DOHH2 (cell line): Measurements from ENCODE around the gene GKN2.

Experiments
- H3F3A ChIP-seq: fragments of 200-600 bp; sonication (generic), shearing (Covaris generic); 2 replicates; pipeline ENCODE4 v1.6.0; 2016; ENCODE audit warnings: antibody characterized with exemption, mild to moderate bottlenecking; ENCODE audit not compliant: control insufficient read depth, insufficient read depth
- H3K27ac ChIP-seq: fragments of 200-600 bp; sonication (generic); 2 replicates; pipeline ENCODE4 v1.5.1; 2014; ENCODE audit warnings: low read depth, mild to moderate bottlenecking, low read length, moderate library complexity
- H3K27me3 ChIP-seq: fragments of 200-600 bp; sonication (generic); 2 replicates; pipeline ENCODE4 v1.6.1; 2014; ENCODE audit warnings: mild to moderate bottlenecking, low read length, mixed read lengths; ENCODE audit not compliant: control insufficient read depth
- H3K36me3 ChIP-seq: fragments of 200-600 bp; sonication (generic); 2 replicates; pipeline ENCODE4 v1.6.1; 2014; ENCODE audit warnings: mild to moderate bottlenecking, low read length, moderate library complexity, mixed read lengths; ENCODE audit not compliant: control insufficient read depth
- H3K4me1 ChIP-seq: fragments of 200-600 bp; sonication (generic); 2 replicates; pipeline ENCODE4 v1.6.1; 2014; ENCODE audit warnings: mild to moderate bottlenecking, low read length, mixed read lengths; ENCODE audit not compliant: control insufficient read depth
- H3K4me2 ChIP-seq: fragments of 200-600 bp; sonication (generic); 2 replicates; pipeline ENCODE4 v1.6.0; 2014; ENCODE audit warnings: mild to moderate bottlenecking, low read length, moderate library complexity
- H3K4me3 ChIP-seq: fragments of 200-600 bp; sonication (generic); 2 replicates; pipeline ENCODE4 v1.5.1; 2014; ENCODE audit warnings: mild to moderate bottlenecking, low read length, mixed read lengths
- H3K79me2 ChIP-seq: fragments of 200-600 bp; sonication (generic); 2 replicates; pipeline ENCODE4 v1.6.1; 2014; ENCODE audit warnings: mild to moderate bottlenecking, low read length, mixed read lengths; ENCODE audit not compliant: control insufficient read depth
- H3K9me2 ChIP-seq: fragments of 200-600 bp; sonication (generic); replicated peaks from 2 replicates; pipeline ENCODE4 v1.6.1; 2014; ENCODE audit warnings: mild to moderate bottlenecking, low read length, mixed read lengths; ENCODE audit not compliant: control insufficient read depth
- H3K9me3 ChIP-seq: fragments of 200-600 bp; sonication (generic); 2 replicates; pipeline ENCODE4 v1.6.1; 2014; ENCODE audit warnings: antibody characterized with exemption, low read length, mixed read lengths; ENCODE audit not compliant: control insufficient read depth, insufficient read depth
- H4K20me1 ChIP-seq: fragments of 200-600 bp; sonication (generic); 2 replicates; pipeline ENCODE4 v1.6.0; 2014; ENCODE audit warnings: low read depth, mild to moderate bottlenecking, antibody characterized with exemption, low read length, moderate library complexity; ENCODE audit not compliant: control insufficient read depth, insufficient read depth
- CTCF ChIP-seq: fragments of 200-600 bp; sonication (generic); IDR thresholded peaks from one replicate; pipeline ENCODE4 v1.5.1; 2014; ENCODE audit warnings: antibody characterized with exemption, mild to moderate bottlenecking, low read depth, low read length; ENCODE audit not compliant: poor library complexity, severe bottlenecking
- EZH2phosphoT487 ChIP-seq: fragments of 200-600 bp; sonication (generic); IDR thresholded peaks from 2 replicates; pipeline ENCODE4 v1.6.1; 2017; ENCODE audit warnings: borderline replicate concordance, mild to moderate bottlenecking, antibody characterized with exemption, low read length, moderate library complexity, mixed read lengths

The GKN2 gene

GRCh38 chr2:68921646-68922045, 31.0 kb downstream of the GKN2 start:
- no peaks in the 10 kb centered on the region for H4K20me1 ChIP-seq
- H3K27me3 ChIP-seq: peaks cover 6% of the 10 kb centered on the region; the same call in 1 of the 2 replicates
- H3K27ac ChIP-seq: no peak overlapping the region
- no peaks in the 10 kb centered on the region for H3K9me3 ChIP-seq
- H3K36me3 ChIP-seq: no peaks in the 10 kb centered on the region
- H3F3A ChIP-seq: no peaks in the 10 kb centered on the region
- no peak overlapping the region for H3K4me2 ChIP-seq
- H3K79me2 ChIP-seq: no peaks in the 10 kb centered on the region
- no peak overlapping the region for H3K4me3 ChIP-seq
- no peak for TF ChIP-seq EZH2phosphoT487
- TF ChIP-seq CTCF: no peak
- H3K9me2 ChIP-seq: no peaks in the 10 kb centered on the region
- peaks cover 4% of the 10 kb centered on the region for H3K4me1 ChIP-seq

- Histone ChIP-seq H3K79me2 (no peaks in the 10 kb centered on the region), H3K9me3 (no peaks in the 10 kb centered on the region), H3K4me2 (no peak overlapping the region), H4K20me1 (no peaks in the 10 kb centered on the region), H3K4me3 (no peak overlapping the region), H3K9me2 (no peaks in the 10 kb centered on the region), H3F3A (no peaks in the 10 kb centered on the region), H3K4me1 (peaks cover 4% of the 10 kb centered on the region), H3K36me3 (no peaks in the 10 kb centered on the region), H3K27me3 (no peaks in the 10 kb centered on the region), H3K27ac (no peak overlapping the region)
- no peak for TF ChIP-seq EZH2phosphoT487
- TF ChIP-seq CTCF: no peak
Observed at GRCh38 chr2:68920481-68921170, 32.1 kb downstream of the GKN2 start.

GRCh38 chr2:68918497-68918896, 34.2 kb downstream of the GKN2 start:
- Histone ChIP-seq H3K9me3 (no peaks in the 10 kb centered on the region), H3K79me2 (no peaks in the 10 kb centered on the region), H3K4me3 (no peak overlapping the region), H3K36me3 (no peaks in the 10 kb centered on the region), H3K27me3 (no peaks in the 10 kb centered on the region), H4K20me1 (no peaks in the 10 kb centered on the region), H3F3A (no peaks in the 10 kb centered on the region), H3K4me2 (no peak overlapping the region), H3K27ac (no peak overlapping the region), H3K9me2 (no peaks in the 10 kb centered on the region), H3K4me1 (no peaks in the 10 kb centered on the region)
- TF ChIP-seq EZH2phosphoT487: no peak
- TF ChIP-seq CTCF: no peak
